Measurements from ENCODE around the gene IL17REL. TPM values are rescaled to one million over a fixed set of nuclear protein-coding genes. Genes with fewer than 3 reads are reported as not detected.

Gene IL17REL
- total RNA-seq, 3 donors from 2014 or later = 0.09 to 0.43 TPM; not detected in 1

DNA sequence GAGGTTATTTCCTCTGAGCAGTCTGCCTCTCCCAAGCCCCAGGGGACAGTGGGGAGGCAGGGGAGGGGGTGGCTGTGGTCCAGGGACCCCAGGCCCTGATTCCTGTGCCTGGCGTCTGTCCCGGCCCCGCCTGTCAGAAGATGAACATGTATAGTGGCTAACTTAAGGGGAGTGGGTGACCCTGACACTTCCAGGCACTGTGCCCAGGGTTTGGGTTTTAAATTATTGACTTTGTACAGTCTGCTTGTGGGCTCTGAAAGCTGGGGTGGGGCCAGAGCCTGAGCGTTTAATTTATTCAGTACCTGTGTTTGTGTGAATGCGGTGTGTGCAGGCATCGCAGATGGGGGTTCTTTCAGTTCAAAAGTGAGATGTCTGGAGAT lies 48.9 kb downstream of the IL17REL start:
- ATAC-seq (no peak), DNase-seq (peak in 2 of 3 donors; percentile 48 to 64)
- H3K9me3 ChIP-seq = no peaks in the 10 kb centered on the region
- peaks cover 5% of the 10 kb centered on the region for H3K36me3 ChIP-seq (ENCODE audit: low read depth)
- no peak overlapping the region for H3K4me3 ChIP-seq
- peaks cover 35% of the 10 kb centered on the region for H3K4me1 ChIP-seq (ENCODE audit: low read depth)
- TF ChIP-seq, protein P1, sequence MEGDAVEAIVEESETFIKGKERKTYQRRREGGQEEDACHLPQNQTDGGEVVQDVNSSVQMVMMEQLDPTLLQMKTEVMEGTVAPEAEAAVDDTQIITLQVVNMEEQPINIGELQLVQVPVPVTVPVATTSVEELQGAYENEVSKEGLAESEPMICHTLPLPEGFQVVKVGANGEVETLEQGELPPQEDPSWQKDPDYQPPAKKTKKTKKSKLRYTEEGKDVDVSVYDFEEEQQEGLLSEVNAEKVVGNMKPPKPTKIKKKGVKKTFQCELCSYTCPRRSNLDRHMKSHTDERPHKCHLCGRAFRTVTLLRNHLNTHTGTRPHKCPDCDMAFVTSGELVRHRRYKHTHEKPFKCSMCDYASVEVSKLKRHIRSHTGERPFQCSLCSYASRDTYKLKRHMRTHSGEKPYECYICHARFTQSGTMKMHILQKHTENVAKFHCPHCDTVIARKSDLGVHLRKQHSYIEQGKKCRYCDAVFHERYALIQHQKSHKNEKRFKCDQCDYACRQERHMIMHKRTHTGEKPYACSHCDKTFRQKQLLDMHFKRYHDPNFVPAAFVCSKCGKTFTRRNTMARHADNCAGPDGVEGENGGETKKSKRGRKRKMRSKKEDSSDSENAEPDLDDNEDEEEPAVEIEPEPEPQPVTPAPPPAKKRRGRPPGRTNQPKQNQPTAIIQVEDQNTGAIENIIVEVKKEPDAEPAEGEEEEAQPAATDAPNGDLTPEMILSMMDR (IDR thresholded peaks at IDR 0.05) = no peak
- intact Hi-C loops (cut with DNase I, micrococcal nuclease) = no loop called here

DNA sequence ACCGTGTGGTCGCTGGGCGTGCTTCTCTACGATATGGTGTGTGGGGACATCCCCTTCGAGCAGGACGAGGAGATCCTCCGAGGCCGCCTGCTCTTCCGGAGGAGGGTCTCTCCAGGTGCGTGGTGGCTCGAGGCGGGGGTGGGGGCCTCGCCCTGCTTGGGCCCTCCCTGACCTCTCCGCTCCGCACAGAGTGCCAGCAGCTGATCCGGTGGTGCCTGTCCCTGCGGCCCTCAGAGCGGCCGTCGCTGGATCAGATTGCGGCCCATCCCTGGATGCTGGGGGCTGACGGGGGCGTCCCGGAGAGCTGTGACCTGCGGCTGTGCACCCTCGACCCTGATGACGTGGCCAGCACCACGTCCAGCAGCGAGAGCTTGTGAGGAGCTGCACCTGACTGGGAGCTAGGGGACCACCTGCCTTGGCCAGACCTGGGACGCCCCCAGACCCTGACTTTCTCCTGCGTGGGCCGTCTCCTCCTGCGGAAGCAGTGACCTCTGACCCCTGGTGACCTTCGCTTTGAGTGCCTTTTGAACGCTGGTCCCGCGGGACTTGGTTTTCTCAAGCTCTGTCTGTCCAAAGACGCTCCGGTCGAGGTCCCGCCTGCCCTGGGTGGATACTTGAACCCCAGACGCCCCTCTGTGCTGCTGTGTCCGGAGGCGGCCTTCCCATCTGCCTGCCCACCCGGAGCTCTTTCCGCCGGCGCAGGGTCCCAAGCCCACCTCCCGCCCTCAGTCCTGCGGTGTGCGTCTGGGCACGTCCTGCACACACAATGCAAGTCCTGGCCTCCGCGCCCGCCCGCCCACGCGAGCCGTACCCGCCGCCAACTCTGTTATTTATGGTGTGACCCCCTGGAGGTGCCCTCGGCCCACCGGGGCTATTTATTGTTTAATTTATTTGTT lies 49.6 kb downstream of the IL17REL start:
- H3K4me1 ChIP-seq (ENCODE audit: low read depth) = peaks cover 37% of the 10 kb centered on the region
- peak overlapping the region; percentile 78 for H3K4me3 ChIP-seq
- no peaks in the 10 kb centered on the region for H3K9me3 ChIP-seq
- ATAC-seq (no peak), DNase-seq (peak; percentile 54 to 75 (median 59))
- TF ChIP-seq, protein P1 (IDR thresholded peaks at IDR 0.05) = no peak
- intact Hi-C loops (cut with DNase I, micrococcal nuclease) = no loop called here
- peaks cover 5% of the 10 kb centered on the region for H3K36me3 ChIP-seq (ENCODE audit: low read depth)

DNA sequence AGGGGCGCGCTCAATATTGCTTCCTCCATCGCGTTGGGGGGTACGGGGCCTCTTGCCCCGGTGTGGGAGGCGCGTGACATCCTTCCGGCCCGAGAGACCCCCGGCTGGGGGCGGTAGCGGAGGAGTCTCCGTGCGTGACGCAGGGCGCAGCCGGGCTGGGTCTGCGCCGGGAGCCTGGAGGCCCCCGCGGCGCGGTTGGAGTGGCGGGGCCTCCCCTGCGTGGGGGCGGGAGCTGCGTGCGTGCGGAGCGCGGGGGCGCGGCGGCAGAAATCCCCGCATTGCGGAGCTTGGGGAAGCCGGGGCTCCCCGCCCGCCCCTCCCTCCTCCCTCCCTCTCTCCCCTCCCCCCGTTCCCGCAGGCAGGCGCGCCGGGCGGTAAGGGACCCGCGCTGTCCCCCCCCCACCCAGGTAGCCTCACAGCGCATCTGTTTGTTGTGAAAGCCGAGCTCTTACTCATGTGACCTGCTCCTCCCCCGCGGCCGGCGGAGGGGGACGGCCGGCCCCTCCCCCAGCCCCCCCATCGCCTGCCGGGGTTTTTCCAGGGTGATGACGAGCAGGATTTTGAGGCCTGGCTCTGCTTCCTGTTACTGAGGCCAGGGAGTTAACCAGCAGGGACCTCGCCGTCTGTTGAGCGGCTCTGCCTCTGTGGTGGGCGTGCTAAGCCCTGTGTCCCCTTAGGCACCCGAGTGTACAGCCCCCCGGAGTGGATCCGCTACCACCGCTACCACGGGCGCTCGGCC lies 50.4 kb downstream of the IL17REL start:
- Histone ChIP-seq H3K4me3 (peak overlapping the region; percentile 78), H3K9me3 (no peaks in the 10 kb centered on the region), H3K36me3 (ENCODE audit: low read depth) (peaks cover 5% of the 10 kb centered on the region), H3K4me1 (ENCODE audit: low read depth) (peaks cover 42% of the 10 kb centered on the region)
- intact Hi-C loops (cut with DNase I, micrococcal nuclease) = no loop called here
- ATAC-seq (peak; percentile 30), DNase-seq (peak; percentile 85 to 91 (median 88))
- TF ChIP-seq, protein P1 (IDR thresholded peaks at IDR 0.05) = no peak

DNA sequence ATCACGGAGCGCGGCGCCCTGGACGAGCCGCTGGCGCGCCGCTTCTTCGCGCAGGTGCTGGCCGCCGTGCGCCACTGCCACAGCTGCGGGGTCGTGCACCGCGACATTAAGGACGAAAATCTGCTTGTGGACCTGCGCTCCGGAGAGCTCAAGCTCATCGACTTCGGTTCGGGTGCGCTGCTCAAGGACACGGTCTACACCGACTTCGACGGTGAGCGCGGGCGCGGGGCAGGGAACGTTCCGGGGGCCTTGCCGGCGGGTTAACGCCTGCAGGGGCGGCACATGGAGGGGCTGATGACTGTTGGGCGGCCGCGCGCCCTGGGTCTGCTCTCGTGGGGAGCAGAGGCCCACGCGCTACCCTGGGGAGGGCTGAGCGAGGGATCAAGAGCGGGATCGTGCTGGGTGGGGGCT lies 51.0 kb downstream of the IL17REL start:
- DNase-seq (no peak), ATAC-seq (no peak)
- Histone ChIP-seq H3K4me1 (ENCODE audit: low read depth) (peaks cover 37% of the 10 kb centered on the region), H3K36me3 (ENCODE audit: low read depth) (peaks cover 5% of the 10 kb centered on the region), H3K4me3 (peak overlapping the region; percentile 78), H3K9me3 (no peaks in the 10 kb centered on the region)
- intact Hi-C loops (cut with DNase I, micrococcal nuclease) = no loop called here
- TF ChIP-seq, protein P1 (IDR thresholded peaks at IDR 0.05) = no peak

DNA sequence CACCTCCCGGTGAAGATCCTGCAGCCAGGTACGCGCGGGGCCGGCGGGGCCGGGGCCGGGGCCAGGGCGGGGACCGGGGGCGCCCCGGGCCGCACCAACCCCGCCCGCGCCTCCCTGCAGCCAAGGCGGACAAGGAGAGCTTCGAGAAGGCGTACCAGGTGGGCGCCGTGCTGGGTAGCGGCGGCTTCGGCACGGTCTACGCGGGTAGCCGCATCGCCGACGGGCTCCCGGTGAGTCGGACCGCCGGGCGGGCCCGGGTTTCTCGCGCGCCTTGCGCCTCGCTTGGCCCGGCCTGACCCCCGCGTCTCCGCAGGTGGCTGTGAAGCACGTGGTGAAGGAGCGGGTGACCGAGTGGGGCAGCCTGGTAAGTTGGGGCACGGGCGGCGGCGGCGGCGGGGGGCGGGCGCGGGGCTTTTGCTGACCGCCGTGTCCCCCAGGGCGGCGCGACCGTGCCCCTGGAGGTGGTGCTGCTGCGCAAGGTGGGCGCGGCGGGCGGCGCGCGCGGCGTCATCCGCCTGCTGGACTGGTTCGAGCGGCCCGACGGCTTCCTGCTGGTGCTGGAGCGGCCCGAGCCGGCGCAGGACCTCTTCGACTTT lies 51.5 kb downstream of the IL17REL start:
- ATAC-seq = peak; percentile 1
- H3K36me3 ChIP-seq (ENCODE audit: low read depth) = peaks cover 5% of the 10 kb centered on the region
- H3K9me3 ChIP-seq = no peaks in the 10 kb centered on the region
- peak overlapping the region; percentile 78 for H3K4me3 ChIP-seq
- TF ChIP-seq, protein P1 (IDR thresholded peaks at IDR 0.05) = no peak
- intact Hi-C loops (cut with DNase I, micrococcal nuclease) = no loop called here
- peaks cover 34% of the 10 kb centered on the region for H3K4me1 ChIP-seq (ENCODE audit: low read depth)
- peak; percentile 62 to 78 (median 77) for DNase-seq
